T-helper 2 cell treated with Interferon-gamma antibody and Interleukin-4, amounts not matched to agents 100 ng/mL and 5 ng/mL, for 36 hours (primary cell): ENCODE results near the gene WWOX. TPM values are rescaled to one million over a fixed set of nuclear protein-coding genes. Genes with fewer than 3 reads are reported as not detected.
"Not testable (repeated sequence)": the region's sequence is repeated elsewhere in the genome, so short reads cannot be mapped to it uniquely, and the experiment has no call there.

Experiments used
- intact Hi-C: fragments of 100-400 bp; cut with micrococcal nuclease; formaldehyde crosslinking; loops from one replicate; pipeline ENCODE4 v1.15.1; 2023
- total RNA-seq: library from RNA; stranded (reverse); gene quantifications from 2 replicates; pipeline ENCODE4 v1.2.3, GENCODE V29; 2022

The WWOX gene
- total RNA-seq, 1 donor from 2014 or later = 26.3 TPM

DNA sequence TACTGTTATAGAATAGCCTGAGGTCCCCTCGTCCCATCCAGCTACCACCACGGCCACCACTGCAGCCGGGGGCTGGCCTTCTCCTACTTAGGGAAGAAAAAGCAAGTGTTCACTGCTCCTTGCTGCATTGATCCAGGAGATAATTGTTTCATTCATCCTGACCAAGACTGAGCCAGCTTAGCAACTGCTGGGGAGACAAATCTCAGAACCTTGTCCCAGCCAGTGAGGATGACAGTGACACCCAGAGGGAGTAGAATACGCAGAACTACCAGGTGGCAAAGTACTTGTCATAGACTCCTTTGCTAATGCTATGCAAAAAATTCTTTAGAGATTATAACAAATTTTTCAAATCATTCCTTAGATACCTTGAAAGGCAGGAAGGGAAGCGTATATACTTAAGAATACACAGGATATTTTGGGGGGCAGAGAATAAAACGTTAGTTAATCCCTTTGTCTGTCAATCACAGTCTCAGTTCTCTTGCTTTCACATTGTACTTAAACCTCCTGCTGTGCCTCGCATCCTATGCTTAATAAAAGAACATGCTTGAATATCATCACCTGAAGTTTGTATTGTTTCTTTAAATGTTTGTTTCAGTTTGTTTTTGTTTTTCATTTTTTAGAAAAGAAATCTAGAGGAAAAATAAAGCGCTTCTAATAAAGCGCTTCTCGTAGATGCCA, 1112.8 kb downstream of the WWOX start:
- intact Hi-C loops = loop anchor here (10.0 kb wide), 1 partner anchor 103 kb away; no protein-coding TSS in a partner anchor

DNA sequence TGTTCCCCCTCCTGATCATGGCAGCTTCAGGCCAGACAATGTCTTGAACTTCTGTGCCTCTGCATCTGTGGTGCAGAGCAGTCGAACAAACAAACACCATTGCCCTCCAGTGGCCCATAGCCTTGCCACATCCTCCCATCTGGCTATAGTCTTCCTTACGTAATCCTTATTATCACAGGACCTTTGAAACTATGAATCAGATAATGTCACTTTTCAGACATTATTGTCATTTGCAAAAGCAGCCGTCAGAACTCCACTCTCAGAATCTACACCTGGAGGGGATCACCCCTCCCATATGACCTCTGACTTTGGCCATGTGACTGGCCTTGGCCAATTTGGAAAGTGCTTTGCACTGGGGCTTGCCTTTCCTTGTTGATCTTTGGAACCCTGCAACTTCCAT, 1113.8 kb downstream of the WWOX start:
- intact Hi-C loops = loop anchor here (10.0 kb wide), 1 partner anchor 102 kb away; no protein-coding TSS in a partner anchor

GRCh38 chr16:79215289-79215688, 1115.8 kb downstream of the WWOX start:
- intact Hi-C loops = loop anchor here (5.0 to 10.0 kb wide), 2 partner anchors 52 to 100 kb away; no protein-coding TSS in a partner anchor

- intact Hi-C loops = loop anchor here (5.0 to 10.0 kb wide), 2 partner anchors 50 to 97 kb away; no protein-coding TSS in a partner anchor
Observed at GRCh38 chr16:79217375-79218011, 1118.0 kb downstream of the WWOX start.

DNA sequence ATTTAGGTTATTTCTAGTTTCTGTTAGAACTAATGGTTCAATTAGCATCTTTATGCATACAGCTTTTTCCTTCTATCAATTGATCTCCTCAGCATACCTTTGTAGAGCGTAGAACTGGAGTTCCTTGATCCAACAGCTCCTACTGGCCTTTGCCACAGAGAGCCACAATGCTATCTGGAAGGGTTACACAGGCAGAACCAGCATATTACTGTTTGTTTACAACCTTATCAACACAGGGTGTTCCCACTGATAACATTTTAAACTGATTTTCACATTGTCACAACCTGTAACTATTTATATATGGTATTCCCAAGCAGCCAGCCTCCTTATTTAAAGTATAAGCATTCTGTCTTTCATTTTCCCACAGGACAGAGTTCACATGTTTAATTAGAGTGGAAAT, 1118.9 kb downstream of the WWOX start:
- intact Hi-C loops = loop anchor here (5.0 to 10.0 kb wide), 2 partner anchors 49 to 96 kb away; no protein-coding TSS in a partner anchor

GRCh38 chr16:79225994-79226393, 1126.5 kb downstream of the WWOX start:
- intact Hi-C loops = not testable (repeated sequence)

DNA sequence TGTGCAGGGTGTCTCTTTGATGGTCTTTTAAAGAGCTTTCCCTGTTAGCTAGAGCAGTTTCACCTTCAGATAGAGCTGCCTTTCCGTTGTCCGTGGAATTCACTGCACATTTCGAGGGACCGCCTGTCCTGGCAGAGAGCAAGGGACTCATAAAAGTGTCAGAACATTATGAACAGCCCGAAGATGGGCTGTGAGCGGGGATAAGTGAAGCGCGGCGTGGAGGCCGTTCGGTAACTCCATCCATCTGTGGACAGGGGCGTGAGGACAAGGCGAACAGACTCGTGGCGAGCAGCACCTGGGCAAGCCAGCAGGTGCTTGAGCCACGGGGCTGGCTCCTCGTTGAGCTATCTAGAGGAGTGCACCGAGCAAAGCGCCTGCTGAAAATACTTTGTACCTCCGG, 1129.9 kb downstream of the WWOX start:
- intact Hi-C loops = no loop called here

GRCh38 chr16:79245700-79246099, 1146.2 kb downstream of the WWOX start:
- intact Hi-C loops = not testable (repeated sequence)

DNA sequence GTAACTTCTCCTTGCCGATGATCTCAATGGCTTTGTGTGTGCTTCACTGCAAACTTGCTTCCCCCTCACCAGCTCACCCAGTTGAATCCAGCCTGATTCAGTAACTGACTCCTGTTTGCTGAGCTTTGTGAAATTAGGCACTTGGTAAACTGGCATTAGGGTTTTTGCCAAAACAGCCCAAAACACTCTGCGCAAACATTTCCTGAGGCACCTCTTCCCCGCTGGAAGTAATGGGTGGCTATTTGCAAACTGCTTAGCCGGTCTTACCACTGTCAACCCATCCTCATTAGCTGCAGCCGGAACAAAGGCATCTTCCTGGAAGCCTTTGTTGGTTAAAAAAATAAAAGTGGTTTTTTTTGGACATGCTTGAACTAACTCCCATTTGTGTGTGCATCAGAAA, 1147.9 kb downstream of the WWOX start:
- intact Hi-C loops = no loop called here

GRCh38 chr16:79248351-79248750, 1148.9 kb downstream of the WWOX start:
- intact Hi-C loops = no loop called here

DNA sequence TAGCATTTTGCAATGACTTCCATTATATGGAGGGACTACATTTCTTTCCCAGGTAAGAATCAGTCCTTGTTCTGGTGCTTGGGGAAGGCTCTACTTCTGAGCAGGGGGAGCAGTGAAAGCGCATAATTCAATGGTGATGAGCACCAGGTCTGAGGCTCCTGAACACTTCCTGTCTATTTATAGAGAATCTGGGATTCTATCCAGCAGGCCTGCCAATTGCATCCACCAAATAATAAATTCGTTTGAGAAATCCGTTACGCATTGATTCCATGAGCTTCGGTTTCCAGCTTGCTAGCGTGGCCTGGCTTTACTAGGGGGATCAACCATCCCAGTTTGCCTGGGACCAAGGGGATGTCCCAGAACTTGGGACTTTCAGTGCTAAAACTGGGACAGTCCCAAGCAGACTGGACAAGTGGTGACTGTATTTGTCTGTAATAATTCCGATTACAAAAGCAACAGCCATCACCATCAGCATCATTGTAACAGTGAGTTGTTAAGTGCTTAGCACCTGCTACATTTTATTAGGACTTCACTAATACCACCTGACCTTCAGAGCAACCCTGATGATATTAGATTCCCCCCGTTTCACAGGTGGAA, 1151.1 kb downstream of the WWOX start:
- intact Hi-C loops = no loop called here

GRCh38 chr16:79253100-79253631, 1153.7 kb downstream of the WWOX start:
- intact Hi-C loops = no loop called here

GRCh38 chr16:79257953-79258490, 1158.6 kb downstream of the WWOX start:
- intact Hi-C loops = no loop called here

GRCh38 chr16:79260890-79261289, 1161.4 kb downstream of the WWOX start:
- intact Hi-C loops = not testable (repeated sequence)

- intact Hi-C loops = no loop called here
Observed at GRCh38 chr16:79261481-79261940, 1162.1 kb downstream of the WWOX start.

DNA sequence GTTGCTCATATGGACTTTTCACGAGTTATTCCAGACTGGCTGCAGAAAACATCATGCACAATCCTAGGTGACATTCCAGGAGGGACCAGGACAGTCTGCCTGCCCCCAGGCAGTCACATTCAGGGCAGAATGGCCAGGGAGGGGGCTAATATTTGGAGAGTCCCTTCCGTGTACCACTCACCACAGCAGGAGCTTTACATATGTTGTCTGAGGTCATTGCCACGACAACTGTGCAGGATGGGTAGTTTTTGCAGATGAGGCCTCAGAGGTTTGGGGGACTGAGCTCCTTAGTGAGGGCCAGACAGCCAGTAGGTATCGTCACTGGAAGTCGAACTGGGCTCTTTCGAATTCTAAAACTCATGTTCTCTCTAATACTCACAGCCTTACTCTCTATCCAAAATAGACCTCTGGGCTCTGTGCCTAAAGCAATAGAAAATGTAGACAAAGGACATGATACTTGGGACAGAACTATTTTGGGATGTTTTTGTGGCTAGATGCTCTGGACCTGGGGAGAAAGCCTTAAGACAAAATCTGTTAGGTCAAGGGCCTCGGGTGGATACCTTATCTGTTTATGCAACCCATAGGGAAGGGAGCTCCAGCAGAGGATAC, 1162.6 kb downstream of the WWOX start:
- intact Hi-C loops = no loop called here

Other genes starting within 250 kb of the WWOX start
- gene CLEC3A, start 77.1 kb upstream of the WWOX start, total RNA-seq = not detected in 2 replicates